Measurements from ENCODE around the gene XPC.

Gene XPC

DNA sequence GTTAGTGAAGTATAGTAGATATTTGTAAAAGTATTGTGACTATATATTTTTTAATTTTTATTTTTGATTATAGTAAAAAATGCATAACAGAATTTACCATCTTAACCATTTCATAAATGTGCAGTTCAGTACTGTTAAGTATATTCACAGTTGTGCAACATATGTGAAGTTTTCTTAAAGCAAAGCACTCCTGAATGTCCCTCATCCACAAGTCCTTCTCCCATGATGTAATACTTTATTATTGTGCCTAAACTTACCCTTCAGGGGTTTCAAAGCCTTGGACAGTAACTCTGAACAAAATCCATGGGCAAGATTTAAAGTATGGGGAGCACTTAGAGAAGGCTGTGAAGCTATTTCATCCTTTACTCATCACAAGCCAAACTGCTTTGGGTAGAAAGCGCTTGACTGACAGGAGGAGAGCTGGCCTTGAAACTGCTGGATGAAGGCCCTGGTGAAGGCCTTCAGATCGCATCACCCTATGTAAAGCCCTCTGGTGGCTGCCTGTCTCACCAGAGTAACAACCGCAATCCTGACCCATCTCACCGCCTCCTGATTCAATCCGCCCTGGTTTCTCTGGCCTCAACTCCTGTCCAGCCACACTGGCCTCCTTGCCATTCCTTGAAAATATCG is 28.3 kb upstream of the XPC start:
- no peak for DNase-seq

DNA sequence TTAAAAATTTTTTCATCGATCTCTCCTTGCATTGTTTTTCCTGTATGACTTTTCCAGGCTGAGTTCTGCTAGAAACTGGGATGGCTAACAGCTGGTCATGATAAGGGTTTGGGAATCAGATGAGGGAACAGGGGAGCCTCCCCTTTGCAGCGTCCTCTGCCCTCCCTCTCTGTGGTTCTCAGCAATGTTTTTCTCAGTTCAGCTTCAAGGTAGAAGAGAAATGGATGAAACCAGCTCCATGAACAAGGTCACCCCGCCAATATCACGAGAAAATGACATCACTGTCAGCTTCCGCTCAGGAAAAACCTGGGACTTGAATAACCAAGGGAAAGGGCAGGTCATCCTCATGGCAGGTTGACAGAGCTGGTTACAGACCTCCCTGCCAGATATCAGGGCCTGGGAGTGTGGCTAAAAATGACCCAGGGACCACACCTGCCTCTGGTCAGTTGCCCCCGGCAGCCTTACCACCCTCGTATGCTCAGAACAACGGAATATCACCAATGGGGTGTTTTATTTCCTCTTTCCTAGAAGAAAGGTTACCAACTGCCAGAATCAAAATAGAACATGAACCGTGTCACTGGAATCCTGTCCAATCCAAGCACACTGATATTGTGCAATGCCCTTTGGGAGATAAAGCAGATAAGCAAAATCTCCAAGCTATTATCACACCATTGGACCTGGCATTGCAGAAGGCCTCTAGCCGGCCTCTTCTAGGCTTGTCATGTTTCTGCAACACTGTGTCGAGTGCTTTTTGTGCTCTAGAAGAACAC is 26.3 kb upstream of the XPC start:
- DNase-seq: no peak

DNA sequence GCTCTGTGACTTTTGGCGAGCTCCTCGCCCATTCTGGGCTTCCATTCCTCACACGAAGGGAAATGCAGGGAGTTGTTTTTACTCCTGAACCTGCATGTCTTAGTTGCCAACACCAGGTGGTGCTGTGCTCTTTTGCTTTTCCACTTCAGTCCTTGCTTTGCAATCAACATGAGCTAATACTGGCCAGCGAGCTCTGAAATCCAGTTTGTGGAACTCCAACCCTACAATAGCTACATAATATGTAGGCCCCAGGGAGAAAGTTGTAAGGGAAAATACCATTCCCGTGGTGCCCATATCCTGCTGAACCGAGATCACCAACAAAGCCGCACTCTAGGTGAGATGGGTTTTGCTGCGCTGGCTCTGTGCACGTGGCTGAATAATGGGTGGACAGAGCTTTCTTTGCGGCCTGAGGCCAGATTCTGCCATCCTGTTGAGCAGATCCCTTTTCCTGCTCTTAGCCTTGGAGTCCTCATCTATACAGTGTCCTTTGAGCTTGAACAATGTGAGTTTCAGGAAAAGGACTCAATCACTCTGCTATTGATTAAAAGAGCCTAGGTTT is 25.2 kb upstream of the XPC start:
- DNase-seq: peak; percentile 10

DNA sequence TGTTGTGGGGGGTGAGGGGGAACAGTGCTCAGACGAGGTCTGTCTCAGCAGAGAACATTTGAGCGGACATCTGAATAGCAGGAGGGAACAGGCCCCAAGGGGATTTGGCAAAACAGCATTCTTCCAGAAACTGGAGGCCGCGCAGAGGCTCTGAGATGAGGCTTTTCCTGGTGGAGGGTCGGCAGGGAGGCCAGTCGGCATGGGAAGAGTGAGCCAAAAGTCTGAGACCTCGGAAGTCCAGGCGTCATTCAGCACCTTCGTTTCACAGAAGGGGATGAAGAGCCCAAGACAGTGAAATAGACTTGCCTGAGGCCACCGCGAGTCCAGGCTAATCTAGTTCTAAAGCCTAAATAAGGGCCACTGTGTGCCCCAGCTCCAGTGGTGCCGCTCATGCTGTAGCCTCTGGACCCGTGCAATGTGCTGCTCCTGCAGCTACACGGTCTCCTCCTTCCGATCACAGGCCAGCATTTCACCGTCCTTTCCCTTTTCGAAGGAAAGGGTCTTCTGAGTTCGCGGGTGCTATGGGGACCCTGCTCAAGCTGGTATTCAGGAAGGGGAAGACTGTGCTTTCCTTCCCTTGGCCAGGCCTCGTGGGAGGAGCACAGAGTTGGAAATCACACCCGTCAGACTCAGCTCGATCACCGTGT is 24.6 kb upstream of the XPC start:
- no peak for DNase-seq

DNA sequence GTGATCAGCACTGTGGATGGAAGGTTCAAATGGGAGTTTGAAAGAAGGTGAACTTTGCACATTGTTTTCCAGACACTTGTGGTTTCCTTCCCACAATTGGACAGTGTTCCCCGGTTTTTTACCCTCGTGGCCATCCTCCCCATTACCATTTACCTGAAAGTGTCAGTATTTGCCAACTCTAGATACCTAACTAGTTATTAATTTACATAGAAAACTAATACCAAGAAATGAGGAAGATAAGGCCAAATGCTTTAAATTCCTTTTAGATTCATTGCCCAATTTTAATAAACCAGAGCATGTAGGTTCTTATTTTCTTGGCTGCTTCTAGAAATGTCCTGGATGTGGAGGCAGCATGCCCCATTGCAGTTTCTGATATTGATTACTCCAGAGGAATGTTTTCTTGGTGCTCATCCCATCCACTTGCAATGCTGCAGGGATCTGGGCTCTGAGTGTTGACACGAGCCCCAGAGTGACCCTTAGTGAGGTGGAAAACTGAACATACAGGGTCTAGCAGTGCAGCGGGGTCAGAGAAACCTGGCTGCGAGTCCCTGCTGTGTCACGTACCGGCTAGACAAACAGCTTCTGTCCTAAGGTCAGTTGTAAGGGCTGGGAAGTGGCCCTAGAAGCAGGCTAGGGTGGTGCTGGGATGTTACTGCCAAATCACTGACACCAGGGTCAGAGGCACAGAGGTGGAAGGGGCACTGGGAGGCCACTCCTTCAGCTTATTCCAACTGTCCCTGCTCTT is 23.7 kb upstream of the XPC start:
- DNase-seq: no peak

DNA sequence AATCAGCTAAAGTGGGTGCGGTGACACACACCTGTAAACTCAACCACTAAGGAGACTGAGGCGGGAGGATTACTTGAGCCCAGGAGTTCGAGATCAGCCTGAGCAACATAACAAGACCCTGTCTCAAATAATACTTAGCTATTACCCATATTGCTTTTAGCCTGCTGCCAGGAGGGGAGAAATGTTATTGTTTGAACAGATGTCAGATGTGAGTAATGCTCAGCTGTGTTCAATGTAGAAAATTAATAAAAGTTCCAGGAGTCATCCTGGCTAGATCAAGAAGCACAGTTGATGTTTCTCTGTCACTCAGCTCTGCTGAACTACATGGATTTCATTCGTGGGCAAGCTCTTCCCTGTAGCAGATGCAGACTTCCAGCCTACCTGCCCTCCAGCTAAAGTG is 22.4 kb upstream of the XPC start:
- DNase-seq: no peak

DNA sequence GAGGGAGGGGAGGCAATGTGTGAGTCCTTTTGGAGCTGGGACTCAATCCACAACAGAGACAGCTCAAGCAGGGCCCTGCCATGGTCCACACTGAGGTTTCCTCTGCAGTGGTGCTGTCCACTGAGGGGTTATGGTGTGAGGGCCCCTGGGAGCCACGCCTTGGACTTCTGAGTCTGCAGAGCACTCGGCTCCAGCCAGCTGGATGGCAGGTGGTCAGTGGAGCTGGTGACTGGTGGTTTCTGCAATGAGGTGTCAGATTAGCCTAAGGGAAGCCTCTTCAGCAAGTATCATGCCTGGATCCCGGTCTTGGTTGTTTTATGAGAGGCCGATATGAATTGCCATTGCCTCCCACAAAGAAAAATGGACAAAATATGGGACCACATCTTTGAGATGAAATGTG is 21.9 kb upstream of the XPC start:
- no peak for DNase-seq

DNA sequence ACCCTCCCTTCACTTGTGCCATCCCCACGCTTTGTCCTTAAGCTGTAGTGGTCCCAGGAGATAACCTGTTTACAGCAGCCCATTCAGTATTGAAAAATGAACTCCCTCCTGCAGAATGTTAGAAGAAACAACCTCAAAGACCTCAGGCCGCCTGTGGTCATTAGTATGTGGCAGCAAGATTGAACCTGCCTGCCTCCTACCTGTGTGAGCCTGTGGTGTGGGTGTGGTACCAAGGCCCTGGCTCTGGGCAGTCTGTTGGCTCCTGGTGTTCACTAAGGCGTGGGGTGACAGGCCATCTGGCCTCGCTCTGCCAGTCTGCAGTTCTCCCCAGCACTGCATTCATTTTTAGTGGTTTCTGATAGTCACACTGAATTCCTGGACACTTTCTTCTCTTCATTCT is 21.2 kb upstream of the XPC start:
- DNase-seq: no peak

DNA sequence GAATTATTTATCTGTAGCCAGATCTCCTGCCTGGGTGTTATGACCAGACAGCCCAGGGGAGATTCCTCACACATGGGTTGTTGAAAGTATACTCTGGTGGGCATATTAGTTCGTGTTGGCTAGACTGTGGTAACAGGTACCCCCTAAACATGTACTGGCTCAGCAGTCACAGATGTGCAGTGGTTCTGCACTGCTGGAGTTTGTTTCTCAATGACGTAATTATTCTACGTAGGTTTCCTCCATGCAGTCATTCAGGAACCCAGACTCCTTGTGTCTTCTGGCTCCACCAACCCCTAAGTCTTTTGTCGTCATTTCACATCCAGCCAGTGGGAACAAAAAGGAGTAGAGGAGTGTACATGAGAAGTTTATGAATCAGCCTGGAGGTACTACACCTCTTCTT is 16.5 kb upstream of the XPC start:
- no peak for DNase-seq

DNA sequence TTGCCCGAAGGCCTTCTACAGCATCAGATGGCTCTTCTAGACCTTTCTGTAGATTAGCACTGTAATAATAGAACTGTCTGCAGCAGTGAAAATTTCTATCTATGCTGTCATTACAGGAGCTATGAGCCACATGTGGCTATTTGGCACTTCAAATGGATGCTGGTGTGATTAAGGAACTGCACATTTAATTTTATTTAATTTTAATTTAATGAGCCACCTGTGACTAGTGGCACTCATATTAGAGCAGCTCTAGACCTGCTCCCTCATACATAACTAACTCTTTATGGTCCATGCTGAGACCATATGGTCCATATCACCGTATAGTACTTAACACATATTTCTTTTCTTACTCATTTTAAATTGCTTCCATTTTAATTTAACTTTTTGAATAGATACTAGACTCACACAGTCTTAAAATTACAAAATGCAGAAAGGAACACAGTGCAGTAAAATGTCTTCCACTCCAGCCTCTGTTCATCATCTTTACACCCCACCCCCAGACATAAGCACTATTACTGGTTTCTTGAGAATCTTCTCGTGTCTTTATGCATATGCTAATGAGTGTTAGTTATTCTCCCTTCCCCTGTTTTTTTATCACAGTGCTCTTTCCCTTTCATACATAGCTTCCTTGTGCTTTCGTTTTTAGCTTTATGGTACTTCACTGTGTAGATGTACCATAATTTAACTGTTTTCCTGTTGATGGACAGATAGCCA is 9.8 kb upstream of the XPC start:
- DNase-seq: no peak

DNA sequence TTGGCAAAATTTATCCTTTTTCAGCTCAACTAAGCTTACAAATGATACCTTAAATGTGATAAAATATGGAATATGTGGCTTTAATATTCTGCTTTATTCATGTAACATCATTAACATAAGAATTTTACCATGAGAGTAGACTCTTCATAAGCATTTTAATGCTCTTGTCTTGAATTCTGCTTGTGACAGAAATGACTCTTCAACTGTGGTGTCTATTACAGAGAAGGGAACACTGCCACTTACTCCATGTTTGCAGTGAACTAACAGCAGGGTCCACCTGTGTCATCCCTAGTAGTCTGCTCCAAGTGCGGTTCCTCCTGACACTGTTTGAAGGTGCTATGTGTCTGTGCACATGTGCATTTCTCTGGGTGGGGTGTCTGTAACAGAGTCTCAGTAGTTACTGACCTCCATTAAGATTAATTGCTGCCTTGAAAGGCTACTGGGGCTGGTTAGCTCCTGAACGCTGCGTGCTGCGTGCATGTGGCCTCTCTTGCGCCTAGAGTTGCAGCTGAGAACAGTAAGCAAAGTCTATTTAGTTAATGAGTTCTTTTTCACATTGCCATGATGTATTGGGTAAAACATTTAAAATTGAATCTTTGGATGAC is 8.6 kb upstream of the XPC start:
- no peak for DNase-seq

DNA sequence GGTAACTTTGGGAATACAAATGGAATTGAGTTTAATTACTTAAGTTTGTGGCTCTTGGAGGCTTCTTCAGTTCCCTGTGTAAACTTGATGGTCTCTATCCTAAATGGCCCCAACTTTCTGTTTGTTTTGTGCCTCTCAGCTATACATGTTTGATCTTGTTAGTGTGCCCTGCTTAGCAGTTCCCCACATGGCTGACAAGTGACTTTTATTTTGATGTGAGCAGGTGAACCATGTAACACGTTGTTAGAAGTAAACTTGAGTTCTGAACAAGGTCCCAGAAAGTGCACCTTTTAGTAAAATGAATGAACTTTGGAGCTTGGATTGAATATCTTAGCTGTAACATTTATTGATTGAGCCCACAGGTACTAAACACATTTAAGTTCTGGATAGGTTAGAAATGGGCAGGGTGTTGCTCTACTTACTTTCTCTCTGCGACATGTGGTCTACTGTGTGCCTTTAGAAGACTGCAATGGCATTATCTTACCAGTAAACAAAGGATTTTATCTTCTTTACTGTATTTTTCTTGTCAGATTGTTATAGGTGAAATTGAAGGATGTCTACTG is 4.7 kb upstream of the XPC start:
- no peak for DNase-seq

DNA sequence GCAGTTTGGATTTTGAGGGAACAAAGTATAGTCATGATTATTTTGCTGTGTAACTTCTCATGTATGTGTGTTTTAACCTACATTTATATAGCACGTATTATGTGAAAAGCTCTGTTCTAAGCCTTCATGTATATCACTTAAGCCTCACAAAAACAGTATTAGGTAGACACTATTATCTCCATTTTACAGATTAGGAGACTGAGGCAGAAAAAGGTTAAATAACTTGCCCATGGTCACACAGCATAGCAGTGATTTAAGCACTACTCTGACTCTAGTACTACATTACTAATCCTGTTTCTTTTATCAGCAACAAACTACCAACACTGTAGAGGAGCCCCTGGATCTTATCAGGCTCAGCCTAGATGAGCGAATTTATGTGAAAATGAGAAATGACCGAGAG is 2.9 kb upstream of the XPC start:
- no peak for DNase-seq

DNA sequence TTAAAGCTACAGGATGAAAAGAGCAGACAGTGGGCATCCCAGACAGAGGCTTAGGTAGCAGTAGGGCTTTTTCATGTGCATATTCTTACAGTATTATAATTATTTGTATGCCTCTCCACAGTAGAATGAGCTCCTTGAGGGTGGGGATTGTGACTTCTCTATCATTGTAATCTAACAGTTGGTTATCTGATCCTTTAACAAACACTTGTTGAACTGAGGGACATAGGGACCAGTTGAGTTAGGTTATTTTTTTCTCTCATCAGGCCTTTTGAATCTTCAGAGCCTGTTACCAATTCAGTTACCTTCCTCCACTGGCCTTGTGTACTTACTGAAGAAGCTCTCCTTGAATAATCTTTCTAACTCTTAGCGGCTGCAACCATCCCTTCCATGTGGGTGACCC is 1.4 kb upstream of the XPC start:
- DNase-seq: no peak

DNA sequence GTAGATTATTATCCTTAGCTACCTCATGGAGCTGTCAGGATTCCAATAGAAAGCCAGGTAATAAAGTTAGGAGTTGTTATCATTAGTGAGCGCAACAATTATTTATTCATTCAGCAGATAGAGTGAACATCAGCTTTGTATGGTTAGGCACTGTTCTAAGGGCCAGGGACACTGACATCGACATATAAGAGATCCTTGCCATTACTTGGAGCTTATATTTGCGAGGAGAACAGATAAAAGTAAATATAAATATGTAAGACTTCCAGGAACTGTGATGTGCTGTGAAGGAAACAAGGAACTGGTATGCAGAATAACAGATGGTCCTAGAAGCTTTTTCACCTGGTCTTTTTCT is 689 bp upstream of the XPC start:
- DNase-seq: no peak

DNA sequence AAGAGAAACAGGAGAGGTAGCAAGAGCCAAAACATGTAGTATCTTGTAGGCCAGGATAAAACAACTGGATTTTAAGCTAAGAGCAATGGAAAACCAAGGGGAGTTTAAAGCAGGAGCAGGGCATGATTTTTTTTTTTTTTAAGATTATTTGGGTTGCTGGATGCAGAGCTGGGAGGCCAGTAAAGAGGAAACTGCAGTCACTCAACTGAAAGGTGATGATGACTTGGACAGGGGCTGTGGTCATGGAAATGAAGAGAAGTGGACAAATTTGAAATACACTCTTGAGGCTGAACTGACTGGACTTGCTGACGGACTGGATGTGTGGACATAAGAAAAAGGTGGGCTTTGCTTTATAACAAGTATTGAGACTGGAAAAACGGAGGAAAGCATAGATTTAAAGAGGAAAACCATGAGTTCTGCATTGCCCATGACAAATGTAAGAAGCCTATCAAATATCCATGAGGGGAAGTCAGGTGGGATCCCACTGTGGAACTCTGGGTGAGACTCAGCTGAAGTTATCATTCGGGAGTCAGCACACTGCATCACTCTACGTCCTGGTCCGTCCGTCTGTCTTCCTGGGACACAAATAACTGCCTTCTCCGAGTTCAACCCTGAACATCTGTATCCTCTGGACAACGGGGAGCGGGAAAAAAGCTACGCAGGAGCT is 688 bp downstream of the XPC start:
- DNase-seq: no peak

DNA sequence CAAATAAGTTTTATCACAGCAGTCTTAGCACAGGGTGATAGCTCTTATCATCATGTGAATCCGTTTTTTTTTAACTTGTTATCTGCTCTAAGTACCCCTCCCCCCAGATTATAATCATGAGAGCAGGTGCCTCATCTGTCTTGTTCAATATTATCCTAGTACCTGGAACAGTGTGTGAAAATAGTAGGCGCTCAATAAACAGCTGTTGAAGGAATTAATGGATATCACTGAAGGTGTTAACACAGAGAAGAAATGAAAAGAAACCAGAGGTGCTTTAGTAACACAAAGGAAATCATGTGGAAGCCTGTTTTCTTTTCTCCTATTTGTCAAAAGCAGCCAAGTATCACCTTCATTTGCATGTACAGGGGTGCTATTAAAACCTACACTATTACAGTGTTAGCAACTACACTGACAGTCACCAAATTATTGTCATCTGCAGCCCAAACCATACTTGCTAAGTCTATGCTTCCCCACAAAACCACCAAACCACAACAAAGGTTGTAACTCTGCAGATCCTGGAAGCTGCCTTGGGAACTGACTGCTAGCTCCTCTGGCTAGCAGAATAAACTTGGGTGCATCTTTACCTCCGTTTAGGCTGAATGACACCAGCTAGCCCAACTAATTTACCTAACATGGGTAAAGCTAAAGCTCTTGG is 2.9 kb downstream of the XPC start:
- peak; percentile 38 for DNase-seq

DNA sequence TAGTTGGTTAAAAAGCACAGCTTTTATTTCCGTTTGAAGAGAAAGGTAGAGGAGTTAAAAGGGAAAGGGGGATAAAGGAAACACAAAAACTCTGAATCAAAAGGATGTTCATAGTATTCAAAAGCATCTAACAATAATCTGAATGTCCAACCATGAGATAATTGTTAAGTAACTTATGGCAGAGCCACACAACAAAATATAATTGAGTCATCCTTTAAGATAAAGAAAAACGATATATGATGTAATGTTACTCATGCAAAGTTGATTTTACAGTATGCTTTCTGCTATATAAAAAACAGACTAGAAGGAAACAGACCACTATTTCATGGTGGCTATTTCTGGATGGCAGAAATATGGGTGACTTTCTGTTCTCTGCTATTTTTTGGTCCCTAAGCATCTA is 3.9 kb downstream of the XPC start:
- DNase-seq: no peak

DNA sequence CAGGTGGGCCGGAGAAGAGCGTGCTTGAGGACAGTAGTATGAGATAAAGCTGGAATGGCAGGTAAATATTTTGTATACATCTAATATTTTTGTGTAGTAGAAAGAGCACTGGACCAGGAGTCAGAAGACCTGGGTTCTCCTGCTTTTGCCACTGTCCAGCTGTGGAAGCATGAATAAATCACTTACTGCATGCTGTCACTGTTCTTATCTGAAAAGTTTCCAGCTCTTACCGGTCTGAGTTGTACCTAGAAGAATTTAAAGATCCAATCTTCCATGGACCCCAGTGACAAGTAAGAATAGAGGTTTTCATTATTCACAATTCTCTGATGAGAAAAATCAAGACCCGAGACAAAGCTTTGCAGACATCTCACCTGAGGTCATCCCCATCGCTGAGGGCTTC is 5.9 kb downstream of the XPC start:
- no peak for DNase-seq

DNA sequence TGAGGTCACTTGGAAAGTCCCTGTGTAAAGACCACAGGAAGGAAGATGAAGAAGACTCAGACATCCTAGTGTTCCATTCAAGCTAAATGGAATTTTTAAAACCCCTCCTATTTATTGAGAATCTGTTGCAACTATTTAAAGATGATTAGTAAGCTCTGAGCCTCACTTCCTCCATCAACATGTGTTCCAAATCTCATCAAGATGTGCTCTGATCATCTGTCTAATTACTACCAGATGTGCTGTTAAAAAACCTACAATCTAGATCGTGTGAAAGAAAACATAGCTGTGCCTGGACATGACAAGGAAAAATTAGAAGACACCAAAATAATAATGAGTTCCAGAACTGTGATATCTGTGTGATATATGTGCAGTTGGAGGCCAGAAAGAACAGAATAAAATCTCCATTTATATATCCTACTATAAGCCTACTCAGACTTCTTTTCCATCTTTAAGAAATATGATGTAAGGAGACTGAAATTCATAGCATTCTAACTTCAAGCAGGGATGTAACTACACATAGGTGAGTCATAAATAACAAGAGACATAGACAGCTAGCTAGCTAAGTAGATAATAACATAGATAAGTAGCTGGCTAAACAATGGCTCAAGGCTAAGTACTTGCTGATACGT is 7.8 kb downstream of the XPC start:
- DNase-seq: no peak

Data from T-helper 9 cell (primary cell).